HG03439 (cell line): Measurements from ENCODE around the gene CCDC157.
A peak's percentile ranks its signal among the peaks of the same experiment; 100 is the strongest.
"Not testable (repeated sequence)": the region's sequence is repeated elsewhere in the genome, so short reads cannot be mapped to it uniquely, and the experiment has no call there.

ENCODE experiments used
- ATAC-seq: cut with Tn5 transposase; IDR thresholded peaks from one replicate; pipeline ENCODE4 v1.9.1; 2021; ENCODE audit warnings: mild to moderate bottlenecking, moderate library complexity; ENCODE audit not compliant: unreplicated experiment

Gene CCDC157

GRCh38 chr22:30386960-30387827, 30.4 kb downstream of the CCDC157 start, which contains the start of gene RNF215:
RNF215 (minus strand) TSS chr22:30387411; CDS start chr22:30387313, 98 bp downstream.
- peak; percentile 59 for ATAC-seq

DNA sequence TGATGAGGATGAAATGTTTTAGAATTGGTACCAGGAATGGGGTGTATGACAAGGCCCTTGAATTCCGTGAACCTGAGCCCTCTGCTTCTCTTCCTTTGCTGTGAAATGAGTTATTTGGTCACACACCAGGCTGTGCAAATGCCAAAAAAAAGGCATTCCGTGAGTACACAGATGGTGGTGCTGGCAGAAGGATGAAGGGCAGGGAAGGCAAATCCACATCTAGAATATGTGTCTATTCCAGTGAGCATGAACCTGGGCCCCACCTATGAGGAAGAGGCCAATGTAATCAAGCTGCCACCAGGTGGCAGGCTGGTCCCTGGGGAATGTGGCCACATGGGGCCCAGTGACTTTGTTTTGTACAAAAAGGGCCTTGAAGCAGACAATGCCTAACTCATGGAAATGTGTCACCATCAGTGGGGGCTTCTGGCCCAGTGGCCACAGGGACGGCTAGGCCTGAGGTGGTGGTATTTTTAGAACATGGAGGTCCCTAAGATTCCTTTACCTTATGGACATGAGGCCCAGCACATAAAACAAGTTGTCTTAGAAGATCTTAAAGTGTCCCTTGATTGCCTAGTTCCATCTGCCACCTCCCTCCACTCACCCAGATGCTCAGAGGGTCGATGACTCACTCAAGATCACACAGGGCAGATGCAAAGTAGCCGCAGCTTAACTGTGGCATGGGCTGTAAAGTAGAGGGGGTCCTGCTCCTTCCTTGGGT, 34.3 kb downstream of the CCDC157 start:
- ATAC-seq = no peak

GRCh38 chr22:30392661-30393321, 36.0 kb downstream of the CCDC157 start:
- ATAC-seq = no peak

- no peak for ATAC-seq
Observed at GRCh38 chr22:30393322-30393680, 36.5 kb downstream of the CCDC157 start.

GRCh38 chr22:30393885-30394284, 37.1 kb downstream of the CCDC157 start:
- no peak for ATAC-seq

DNA sequence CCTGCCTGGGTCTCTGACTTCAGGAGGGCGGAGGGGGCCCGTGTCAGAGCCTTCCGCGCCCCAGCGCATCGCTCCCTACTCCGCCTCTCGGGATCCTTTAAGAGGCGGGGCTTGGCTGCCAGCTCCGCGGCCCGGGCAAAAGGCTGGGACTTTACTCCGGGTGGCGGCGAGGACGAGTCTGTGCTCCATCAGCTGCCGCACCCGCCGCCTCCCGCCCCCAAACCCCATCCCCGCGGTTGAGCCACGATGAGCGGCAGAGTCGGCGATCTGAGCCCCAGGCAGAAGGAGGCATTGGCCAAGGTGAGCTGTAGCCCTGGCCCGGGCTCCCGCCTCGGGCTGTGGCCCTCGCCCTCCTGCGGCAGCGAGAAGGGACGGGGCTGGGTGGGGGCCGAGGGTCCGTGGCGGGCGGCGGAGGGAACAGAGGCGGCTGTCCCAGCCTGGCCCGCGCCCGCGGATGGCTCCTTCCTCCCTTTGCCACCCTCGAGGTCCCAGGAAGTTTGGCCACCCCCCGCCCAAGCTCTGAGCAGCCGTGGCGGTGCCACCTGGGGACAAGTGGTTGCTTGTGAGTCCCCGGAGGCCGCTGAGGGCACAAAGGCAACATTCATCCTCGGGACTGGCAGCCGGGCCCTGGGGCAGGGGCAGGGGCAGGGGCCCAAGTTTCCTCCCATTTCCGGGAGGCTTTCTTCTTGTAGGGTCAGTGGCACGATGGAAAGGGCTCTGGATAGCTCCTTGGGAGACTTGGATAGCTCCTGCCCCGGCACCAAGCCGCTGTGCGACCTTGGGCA, 40.3 kb downstream of the CCDC157 start, which contains the start of gene SEC14L2:
Gene SEC14L2, plus strand, starts transcription at position 148 of the 785 bp plus-strand sequence. Its CDS starts 99 bp downstream, at position 247.
- ATAC-seq = no peak

- ATAC-seq = no peak
Observed at GRCh38 chr22:30397656-30398635, 41.1 kb downstream of the CCDC157 start.

DNA sequence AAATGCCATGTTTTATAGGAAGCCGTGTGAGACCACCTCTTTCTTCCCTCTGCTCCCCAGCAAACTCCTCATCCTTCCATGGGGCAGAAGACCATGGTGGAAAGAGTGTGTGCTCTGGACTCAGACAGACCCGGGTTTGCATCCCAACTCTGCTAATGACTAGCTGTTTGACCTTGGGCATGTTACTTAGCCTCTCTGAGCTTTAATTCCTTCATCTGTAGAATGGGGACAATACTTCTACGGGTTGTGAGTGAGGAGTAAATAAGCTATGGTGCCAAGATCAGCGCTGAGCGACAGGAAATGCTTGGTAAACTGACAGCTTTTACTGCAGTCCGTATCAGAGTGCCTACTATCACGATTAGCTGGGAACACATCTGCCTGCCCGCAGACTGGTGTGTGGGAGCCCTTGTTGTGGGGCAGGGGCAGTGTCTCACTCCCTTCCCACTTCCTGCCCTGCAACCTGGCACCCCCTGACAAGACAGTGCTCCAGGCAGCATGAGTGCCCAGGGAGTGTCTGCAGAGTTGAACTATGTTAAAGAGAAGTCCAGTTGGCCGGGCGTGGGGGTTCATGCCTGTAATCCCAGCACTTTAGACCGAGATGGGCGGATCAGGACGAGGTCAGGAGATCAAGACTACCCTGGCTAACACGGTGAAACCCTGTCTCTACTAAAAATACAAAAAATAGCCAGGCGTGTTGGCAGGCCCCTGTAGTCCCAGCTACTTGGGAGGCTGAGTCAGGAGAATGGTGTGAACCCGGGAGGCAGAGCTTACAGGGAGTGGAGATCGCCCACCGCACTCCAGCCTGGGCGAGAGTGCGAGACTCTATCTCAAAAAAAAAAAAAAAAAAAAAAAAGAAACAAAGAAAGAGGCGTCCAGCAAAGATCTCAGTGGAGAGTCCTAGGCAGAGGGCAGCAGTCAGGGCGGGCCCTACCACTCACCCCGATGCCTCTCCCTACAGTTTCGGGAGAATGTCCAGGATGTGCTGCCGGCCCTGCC, 42.2 kb downstream of the CCDC157 start:
- ATAC-seq = no peak

GRCh38 chr22:30399718-30400117, 42.9 kb downstream of the CCDC157 start:
- no peak for ATAC-seq

- ATAC-seq = no peak
Observed at GRCh38 chr22:30400159-30400558, 43.4 kb downstream of the CCDC157 start.

GRCh38 chr22:30401024-30401423, 44.2 kb downstream of the CCDC157 start:
- ATAC-seq = not testable (repeated sequence)

DNA sequence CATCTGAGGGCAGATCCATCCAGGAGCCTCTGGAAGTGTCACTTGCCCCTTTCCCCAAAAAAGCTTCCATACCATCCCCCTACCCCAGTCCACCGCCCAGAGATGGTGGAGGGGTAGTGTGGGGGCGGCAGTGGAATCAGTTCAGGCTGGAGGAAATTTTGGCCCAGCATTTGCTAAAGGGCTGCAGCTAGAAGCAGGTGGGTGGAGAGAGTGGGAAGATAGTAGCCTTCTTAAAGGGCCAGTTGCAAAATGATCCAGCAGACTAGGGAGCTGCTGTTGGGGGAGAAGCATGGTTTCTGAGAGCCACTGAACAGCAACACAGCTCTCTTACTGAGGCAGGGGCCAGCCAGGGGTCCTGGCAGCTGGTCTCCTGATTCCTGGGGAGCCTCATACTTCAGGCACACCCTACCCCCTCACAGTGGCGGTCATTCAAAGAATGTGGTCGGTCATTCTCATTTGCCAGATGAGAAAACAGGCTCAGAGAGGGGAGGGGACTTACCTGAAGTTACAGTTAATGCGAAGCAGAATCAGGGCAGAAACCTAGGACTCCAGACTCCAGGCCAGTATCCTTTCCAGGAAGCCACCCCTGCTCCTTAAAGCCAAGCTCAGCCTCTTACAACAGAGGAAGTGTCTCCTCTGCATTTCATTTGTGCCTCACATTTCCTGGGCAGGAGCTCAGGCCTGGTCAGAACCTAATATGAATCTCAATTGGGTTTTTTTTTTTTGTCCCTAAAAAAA, 45.4 kb downstream of the CCDC157 start:
- ATAC-seq = no peak

- ATAC-seq = not testable (repeated sequence)
Observed at GRCh38 chr22:30402766-30403104, 45.9 kb downstream of the CCDC157 start.

GRCh38 chr22:30404307-30404706, 47.5 kb downstream of the CCDC157 start:
- ATAC-seq = no peak

DNA sequence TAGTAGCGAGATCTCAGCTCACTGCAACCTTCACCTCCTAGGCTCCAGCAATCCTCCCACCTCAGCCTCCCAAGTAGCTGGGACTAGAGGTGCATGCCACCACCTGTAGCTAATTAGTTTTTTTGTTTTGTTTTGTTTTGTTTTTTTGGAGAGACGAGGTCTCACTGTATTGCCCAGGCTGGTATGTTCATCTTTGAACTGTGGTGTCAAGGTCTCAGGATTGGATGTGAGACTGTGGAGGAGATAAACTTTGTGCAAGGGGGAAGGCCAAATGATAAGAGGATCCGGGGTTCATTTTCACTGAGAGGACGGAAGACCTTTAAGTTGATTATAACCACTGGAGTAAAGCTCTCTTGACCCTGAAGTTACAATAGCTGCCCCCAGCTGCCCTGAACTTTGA, 48.9 kb downstream of the CCDC157 start:
- no peak for ATAC-seq

GRCh38 chr22:30406400-30406799, 49.6 kb downstream of the CCDC157 start:
- no peak for ATAC-seq

DNA sequence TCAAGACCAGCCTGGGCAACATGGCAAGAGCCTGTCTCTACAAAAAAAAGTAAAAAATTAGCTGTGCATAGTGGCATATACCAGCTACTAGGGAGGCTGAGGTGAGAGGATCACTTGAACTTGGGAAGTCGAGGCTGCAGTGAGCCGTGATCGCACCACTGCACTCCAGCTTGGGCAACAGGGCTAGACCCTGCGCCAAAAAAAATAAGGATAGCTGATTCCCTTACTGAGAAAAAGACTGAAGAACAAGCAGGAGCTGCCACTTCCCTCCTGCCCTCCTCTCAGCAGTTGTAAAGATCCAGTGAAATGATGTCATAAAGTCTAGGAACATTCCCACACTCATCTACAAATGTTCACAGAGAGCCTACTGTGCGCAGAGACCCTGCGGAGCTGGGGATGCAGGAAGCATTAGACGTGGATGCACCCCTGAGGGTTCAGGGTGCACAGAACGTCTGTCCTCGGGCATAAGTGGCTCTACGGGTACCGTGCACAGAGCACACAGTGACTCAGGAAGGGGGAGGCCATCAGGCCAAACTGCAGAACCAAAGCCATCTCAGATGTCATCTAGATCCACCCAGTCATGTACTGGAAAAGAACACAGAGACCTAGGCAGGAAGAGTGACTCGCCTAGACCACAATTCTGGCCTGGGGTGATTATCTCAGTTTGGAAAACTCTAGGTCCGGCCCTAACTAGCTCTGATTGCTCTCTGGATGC, 51.7 kb downstream of the CCDC157 start:
- ATAC-seq = no peak
